Fibroblast of villous mesenchyme (primary cell): ENCODE measurements around the gene RNPEPL1. TPM values are rescaled to one million over a fixed set of nuclear protein-coding genes. Genes with fewer than 3 reads are reported as not detected.

Source experiments
- DNase-seq: peaks from one replicate; pipeline ENCODE4 v3.0.0-alpha.2; 2010; ENCODE audit warnings: low read depth
- H3K4me3 ChIP-seq: 2 replicates; pipeline ENCODE4 v1.5.1; 2011; ENCODE audit warnings: low read depth, mild to moderate bottlenecking, low read length
- total RNA-seq: library from RNA; depleted of rRNA; stranded (reverse); fragments of >200 nt; gene quantifications from 2 replicates; pipeline ENCODE4 v1.2.3, GENCODE V29; 2012
- TF ChIP-seq, protein P1 (sequence below): IDR thresholded peaks from 2 replicates; pipeline ENCODE4 v1.5.1; 2012; ENCODE audit warnings: low read depth, mild to moderate bottlenecking, low read length; ENCODE audit not compliant: insufficient read depth

RNPEPL1 gene
- total RNA-seq, 1 donor: 9.5 TPM

DNA sequence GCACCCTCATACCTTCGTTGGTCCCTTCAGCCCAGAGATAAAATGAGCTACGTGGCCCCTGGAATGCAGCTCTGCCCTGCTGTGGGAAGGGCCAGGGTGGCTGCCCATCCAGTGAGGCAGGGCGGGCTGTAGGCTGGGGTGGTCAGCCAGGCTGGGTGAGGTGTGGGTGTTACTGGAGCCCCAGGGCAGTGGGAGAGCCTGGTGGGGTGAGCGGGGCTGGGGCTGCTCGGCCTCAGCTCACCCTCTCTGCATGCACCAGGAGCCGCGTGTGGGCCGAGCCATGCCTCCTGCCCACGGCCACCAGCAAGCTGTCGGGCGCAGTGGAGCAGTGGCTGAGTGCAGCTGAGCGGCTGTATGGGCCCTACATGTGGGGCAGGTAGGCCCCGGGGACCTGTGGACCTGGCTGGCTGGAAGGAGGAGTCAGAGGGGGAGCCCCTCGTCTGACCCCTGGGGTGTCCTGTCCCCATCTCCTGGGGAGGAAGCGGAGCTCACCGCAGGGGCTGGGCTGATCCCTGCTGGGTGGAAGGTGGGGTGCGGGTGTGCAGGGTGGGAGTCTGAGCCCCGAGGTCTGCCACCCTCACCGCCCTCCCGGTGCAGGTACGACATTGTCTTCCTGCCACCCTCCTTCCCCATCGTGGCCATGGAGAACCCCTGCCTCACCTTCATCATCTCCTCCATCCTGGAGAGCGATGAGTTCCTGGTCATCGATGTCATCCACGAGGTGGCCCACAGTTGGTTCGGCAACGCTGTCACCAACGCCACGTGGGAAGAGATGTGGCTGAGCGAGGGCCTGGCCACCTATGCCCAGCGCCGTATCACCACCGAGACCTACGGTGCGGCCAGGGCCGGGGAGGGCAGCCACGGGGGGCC lies 5.5 kb downstream of the RNPEPL1 start:
- H3K4me3 ChIP-seq: no peak overlapping the region
- DNase-seq: no peak
- TF ChIP-seq, protein P1, sequence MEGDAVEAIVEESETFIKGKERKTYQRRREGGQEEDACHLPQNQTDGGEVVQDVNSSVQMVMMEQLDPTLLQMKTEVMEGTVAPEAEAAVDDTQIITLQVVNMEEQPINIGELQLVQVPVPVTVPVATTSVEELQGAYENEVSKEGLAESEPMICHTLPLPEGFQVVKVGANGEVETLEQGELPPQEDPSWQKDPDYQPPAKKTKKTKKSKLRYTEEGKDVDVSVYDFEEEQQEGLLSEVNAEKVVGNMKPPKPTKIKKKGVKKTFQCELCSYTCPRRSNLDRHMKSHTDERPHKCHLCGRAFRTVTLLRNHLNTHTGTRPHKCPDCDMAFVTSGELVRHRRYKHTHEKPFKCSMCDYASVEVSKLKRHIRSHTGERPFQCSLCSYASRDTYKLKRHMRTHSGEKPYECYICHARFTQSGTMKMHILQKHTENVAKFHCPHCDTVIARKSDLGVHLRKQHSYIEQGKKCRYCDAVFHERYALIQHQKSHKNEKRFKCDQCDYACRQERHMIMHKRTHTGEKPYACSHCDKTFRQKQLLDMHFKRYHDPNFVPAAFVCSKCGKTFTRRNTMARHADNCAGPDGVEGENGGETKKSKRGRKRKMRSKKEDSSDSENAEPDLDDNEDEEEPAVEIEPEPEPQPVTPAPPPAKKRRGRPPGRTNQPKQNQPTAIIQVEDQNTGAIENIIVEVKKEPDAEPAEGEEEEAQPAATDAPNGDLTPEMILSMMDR: no peak

DNA sequence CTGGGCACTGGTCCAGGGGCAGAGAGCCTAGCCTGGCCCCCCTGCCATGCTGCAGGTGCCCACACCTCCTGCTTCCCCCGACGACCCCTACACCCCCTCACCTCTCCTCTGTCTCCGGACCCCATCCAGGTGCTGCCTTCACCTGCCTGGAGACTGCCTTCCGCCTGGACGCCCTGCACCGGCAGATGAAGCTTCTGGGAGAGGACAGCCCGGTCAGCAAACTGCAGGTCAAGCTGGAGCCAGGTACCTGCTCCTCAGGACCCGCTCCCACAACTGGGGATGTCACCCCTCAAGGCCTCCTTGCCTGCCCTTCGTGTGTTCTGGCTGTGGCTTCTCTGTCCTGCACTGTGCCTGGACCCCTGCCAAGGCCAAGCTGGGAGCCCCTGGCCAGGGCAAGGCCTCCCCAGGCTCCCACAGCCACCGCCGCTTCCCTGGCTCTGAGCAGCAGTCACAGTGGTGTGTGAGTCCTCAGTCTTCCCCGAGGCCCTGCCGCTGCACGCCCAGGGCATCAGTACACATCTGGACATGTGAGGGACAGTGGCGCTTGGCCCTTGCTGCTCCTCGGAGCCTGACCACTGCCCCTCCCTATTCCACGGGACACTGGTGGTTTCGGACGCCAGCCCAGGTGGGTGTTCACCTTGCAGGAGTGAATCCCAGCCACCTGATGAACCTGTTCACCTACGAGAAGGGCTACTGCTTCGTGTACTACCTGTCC lies 6.3 kb downstream of the RNPEPL1 start:
- no peak overlapping the region for H3K4me3 ChIP-seq

DNA sequence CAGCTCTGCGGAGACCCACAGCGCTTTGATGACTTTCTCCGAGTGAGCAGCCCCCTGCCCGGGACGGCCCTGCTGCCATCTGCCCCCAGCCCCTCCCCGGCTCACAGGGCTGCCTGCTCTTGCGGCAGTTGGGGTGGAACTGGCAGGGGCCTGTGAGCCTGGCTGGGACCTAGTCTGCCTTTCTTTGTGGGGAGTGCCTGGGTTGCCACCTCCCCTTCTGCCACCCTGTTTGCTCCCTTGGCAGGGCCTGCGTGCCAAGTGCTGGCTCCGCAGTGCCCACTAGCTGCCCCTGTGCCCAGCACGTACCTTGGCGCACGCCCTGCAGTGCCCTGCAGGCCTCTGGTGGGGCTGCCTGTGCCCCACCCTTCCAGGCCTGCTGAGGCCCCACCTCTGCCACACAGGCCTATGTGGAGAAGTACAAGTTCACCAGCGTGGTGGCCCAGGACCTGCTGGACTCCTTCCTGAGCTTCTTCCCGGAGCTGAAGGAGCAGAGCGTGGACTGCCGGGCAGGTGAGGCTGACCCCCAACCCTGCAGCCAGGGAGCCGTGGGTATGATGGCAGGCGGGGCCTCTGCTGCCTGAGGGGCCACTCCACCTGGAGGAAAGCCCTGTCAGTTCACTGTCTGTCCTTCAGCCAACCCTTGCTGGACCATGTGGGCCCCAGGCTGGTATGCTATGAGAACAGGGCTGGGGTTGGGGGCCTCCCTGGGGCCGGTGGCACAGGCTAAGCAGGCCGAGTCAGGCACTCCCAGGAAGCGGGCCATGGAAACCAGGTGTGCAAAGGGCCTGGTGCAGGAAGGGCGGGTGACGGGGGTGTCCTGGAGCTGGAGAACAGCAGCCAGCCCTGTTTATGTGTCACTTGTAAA lies 7.0 kb downstream of the RNPEPL1 start:
- TF ChIP-seq, protein P1: no peak

More for the DNA sequence above, 6.3 kb downstream of the RNPEPL1 start:
- DNase-seq: no peak
- TF ChIP-seq, protein P1: no peak

DNA sequence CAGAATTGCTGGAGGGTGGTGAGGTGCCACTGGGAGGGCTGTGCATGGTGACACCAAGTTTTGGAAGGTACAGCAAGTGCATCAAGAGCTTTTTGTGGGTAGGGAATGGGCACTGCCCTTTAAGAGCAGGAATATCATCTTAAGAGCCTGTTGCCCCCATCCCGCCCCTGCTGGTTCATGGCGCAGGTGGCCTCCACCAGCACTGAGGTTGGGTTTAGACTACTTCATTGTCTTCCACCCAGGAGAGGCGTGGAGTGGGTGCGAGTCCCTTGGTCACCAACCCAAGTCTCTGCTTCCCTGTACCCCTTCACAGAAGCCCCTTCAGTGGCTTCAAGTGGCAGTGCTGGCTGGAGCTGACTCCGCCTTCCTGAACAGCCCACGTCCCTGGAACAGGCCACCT lies 7.8 kb downstream of the RNPEPL1 start:
- H3K4me3 ChIP-seq: no peak overlapping the region
- no peak for DNase-seq
- TF ChIP-seq, protein P1: no peak

More for the DNA sequence above, 7.0 kb downstream of the RNPEPL1 start:
- H3K4me3 ChIP-seq: no peak overlapping the region
- no peak for DNase-seq

DNA sequence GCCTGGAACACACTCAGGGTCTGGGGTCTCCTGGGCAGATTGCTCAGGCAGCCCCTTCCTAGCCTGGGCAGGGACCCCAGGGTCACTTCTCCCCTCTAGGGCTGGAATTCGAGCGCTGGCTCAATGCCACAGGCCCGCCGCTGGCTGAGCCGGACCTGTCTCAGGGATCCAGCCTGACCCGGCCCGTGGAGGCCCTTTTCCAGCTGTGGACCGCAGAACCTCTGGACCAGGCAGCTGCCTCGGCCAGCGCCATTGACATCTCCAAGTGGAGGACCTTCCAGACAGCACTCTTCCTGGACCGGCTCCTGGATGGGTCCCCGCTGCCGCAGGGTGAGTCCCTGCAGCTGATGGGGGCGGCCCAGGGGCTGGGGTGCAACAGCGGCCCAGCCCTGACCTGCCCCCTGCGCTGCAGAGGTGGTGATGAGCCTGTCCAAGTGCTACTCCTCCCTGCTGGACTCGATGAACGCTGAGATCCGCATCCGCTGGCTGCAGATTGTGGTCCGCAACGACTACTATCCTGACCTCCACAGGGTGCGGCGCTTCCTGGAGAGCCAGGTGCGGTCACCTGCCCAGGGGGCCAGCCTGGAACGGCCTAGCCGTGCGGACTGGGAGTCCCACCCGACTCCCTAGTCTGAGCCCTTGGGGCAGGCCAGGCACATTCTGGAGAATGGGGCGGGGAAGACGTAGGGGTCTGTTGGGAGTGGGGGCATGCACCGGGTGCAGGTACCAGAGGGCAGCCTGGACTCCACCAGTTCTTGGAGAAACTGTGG lies 8.3 kb downstream of the RNPEPL1 start:
- no peak overlapping the region for H3K4me3 ChIP-seq
- TF ChIP-seq, protein P1: no peak
- no peak for DNase-seq
